B cell (primary cell): ENCODE data around the gene TANC1. TPM values are rescaled to one million over a fixed set of nuclear protein-coding genes. Genes with fewer than 3 reads are reported as not detected.
A peak's percentile ranks its signal among the peaks of the same experiment; 100 is the strongest.

Source experiments
- ATAC-seq: fragments of 200-7000 bp; cut with Tn5 transposase; one replicate; pipeline ENCODE4 v1.10.0; 2021; ENCODE audit warnings: low read depth, mild to moderate bottlenecking, moderate number of reproducible peaks, moderate library complexity
- CTCF ChIA-PET: fragments of 350-600 bp; sonication (Branson Sonifier 250); formaldehyde crosslinking; loops from one replicate; lab custom pipeline; 2021; ENCODE audit warnings: antibody characterized with exemption, inconsistent platforms; lab: Charles Lee
- POLR2A ChIA-PET: fragments of 350-600 bp; sonication (Branson Sonifier 250); formaldehyde crosslinking; loops from one replicate; lab custom pipeline; 2021; ENCODE audit warnings: antibody characterized with exemption; lab: Charles Lee
- DNase-seq: peaks from one replicate; pipeline ENCODE4 v3.0.0; 2013
- H2AFZ ChIP-seq: 2 replicates; pipeline ENCODE4 v1.6.1; 2012; ENCODE audit warnings: mild to moderate bottlenecking, low read depth, low read length; ENCODE audit not compliant: insufficient read depth, poor library complexity, severe bottlenecking
- H3K27ac ChIP-seq, 2 donors: 1 replicate in 1 of 2; 2 replicates in 1 of 2; pipeline ENCODE4 v1.5.1; 2012 to 2013; ENCODE audit warnings: low read length in 2 of 2, mild to moderate bottlenecking in 2 of 2, moderate library complexity in 1 of 2
- H3K27me3 ChIP-seq, 4 experiments: fragments of 200-600 bp in 1 of 4; sonication (generic) in 1 of 4; replicated peaks in 1 of 4; 1 replicate in 2 of 4; 2 replicates in 2 of 4; pipeline versions ENCODE4 v1.6.1 to v1.7.0; 2013 to 2016; ENCODE audit warnings: low read length in 3 of 4, mild to moderate bottlenecking in 2 of 4, mixed read lengths in 1 of 4, moderate library complexity in 1 of 4; ENCODE audit not compliant: insufficient read depth in 4 of 4, control insufficient read depth in 3 of 4; ENCODE audit errors: control extremely low read depth in 1 of 4
- H3K36me3 ChIP-seq, 2 experiments: replicated peaks in 1 of 2; 1 replicate in 1 of 2; 2 replicates in 1 of 2; pipeline versions ENCODE4 v1.6.1 to v1.7.1; 2013; ENCODE audit warnings: low read length in 1 of 2; ENCODE audit not compliant: insufficient read depth in 2 of 2, control insufficient read depth in 1 of 2; ENCODE audit errors: control extremely low read depth in 1 of 2, extremely low read depth in 1 of 2
- H3K4me1 ChIP-seq, 2 donors: fragments of 200-600 bp in 1 of 2; sonication (generic) in 1 of 2; 1 replicate in 1 of 2; 2 replicates in 1 of 2; pipeline versions ENCODE4 v1.5.1 to v1.6.1; 2013 to 2017; ENCODE audit warnings: low read length in 2 of 2; ENCODE audit not compliant: control insufficient read depth in 2 of 2, insufficient read depth in 2 of 2
- H3K4me2 ChIP-seq: replicated peaks from 2 replicates; pipeline ENCODE3; 2012; ENCODE audit warnings: mild to moderate bottlenecking, low read depth, low read length; ENCODE audit not compliant: poor library complexity, severe bottlenecking
- H3K4me3 ChIP-seq, 5 experiments: fragments of 200-600 bp in 1 of 5; sonication (generic) in 1 of 5; 1 replicate in 3 of 5; 2 replicates in 2 of 5; pipeline versions ENCODE4 v1.5.1 to v1.7.0; 2011 to 2016; ENCODE audit warnings: low read length in 4 of 5, mild to moderate bottlenecking in 4 of 5, low read depth in 2 of 5, control low read depth in 1 of 5, moderate library complexity in 1 of 5; ENCODE audit not compliant: insufficient read depth in 1 of 5; ENCODE audit errors: control extremely low read depth in 1 of 5, extremely low read depth in 1 of 5
- H3K79me2 ChIP-seq: fragments of 200-600 bp; sonication (generic); one replicate; pipeline ENCODE4 v1.6.0; 2016; ENCODE audit warnings: low read length; ENCODE audit not compliant: control insufficient read depth, insufficient read depth
- H3K9ac ChIP-seq: fragments of 200-600 bp; sonication (generic); 2 replicates; pipeline ENCODE4 v1.6.1; 2017; ENCODE audit warnings: mild to moderate bottlenecking, low read length, moderate library complexity
- H3K9me3 ChIP-seq, 3 donors: one replicate each; pipeline versions ENCODE4 v1.6.1 to v1.7.1; 2013; ENCODE audit warnings: low read length in 2 of 3; ENCODE audit not compliant: control insufficient read depth in 2 of 3, insufficient read depth in 1 of 3; ENCODE audit errors: control extremely low read depth in 1 of 3
- H4K20me1 ChIP-seq: 2 replicates; pipeline ENCODE4 v1.6.0; 2012; ENCODE audit warnings: mild to moderate bottlenecking, low read length; ENCODE audit not compliant: insufficient read depth, control insufficient read depth, poor library complexity, severe bottlenecking
- H3K27ac Mint-ChIP-seq: one replicate; pipeline ENCODE4 v1.8.0; 2021; ENCODE audit warnings: mixed read lengths
- H3K27me3 Mint-ChIP-seq: one replicate; pipeline ENCODE4 v1.8.0; 2021; ENCODE audit warnings: mixed read lengths
- H3K4me1 Mint-ChIP-seq: one replicate; pipeline ENCODE4 v1.8.0; 2021; ENCODE audit warnings: mixed read lengths
- H3K4me3 Mint-ChIP-seq: one replicate; pipeline ENCODE4 v1.8.0; 2021; ENCODE audit warnings: mixed read lengths
- H3K9me3 Mint-ChIP-seq: one replicate; pipeline ENCODE4 v1.8.0; 2022; ENCODE audit warnings: mixed read lengths; ENCODE audit not compliant: insufficient read depth
- EZH2 ChIP-seq: IDR thresholded peaks from 2 replicates; pipeline ENCODE4 v1.6.1; 2012; ENCODE audit warnings: borderline replicate concordance, low read depth, mild to moderate bottlenecking, moderate library complexity, low read length; ENCODE audit not compliant: insufficient read depth, poor library complexity, severe bottlenecking
- WGBS: methylation state at CpG from one replicate; pipeline ENCODE4 v1.1.5; 2013; ENCODE audit warnings: missing lambda C conversion rate; ENCODE audit not compliant: insufficient coverage; 5-methylcytosine and 5-hydroxymethylcytosine counted together
- intact Hi-C: fragments of 100-400 bp; cut with micrococcal nuclease; formaldehyde crosslinking; loops from one replicate; pipeline ENCODE4 v1.10.0; 2022
- polyA plus RNA-seq: library from polyadenylated mRNA; depleted of rRNA; stranded (reverse); fragments of >200 nt; gene quantifications from 2 replicates; pipeline ENCODE4 v1.2.3, GENCODE V29; 2012
- total RNA-seq, 2 donors: library from RNA; stranded (reverse); fragments of 120-200 nt in 1 of 2; gene quantifications; 1 replicate in 1 of 2; 2 replicates in 1 of 2; pipeline versions ENCODE4 v1.2.3 to v1.2.4, GENCODE V29; 2013 to 2022
- TF ChIP-seq, protein P1 (sequence below): fragments of 200-600 bp; IDR thresholded peaks from one replicate; pipeline ENCODE4 v1.8.0; 2022; ENCODE audit warnings: antibody characterized with exemption, mild to moderate bottlenecking

TANC1 gene
- total and polyA plus RNA-seq, 2 donors (not counting 1 experiment from before 2014, with no cell fraction given), result 0.13 TPM; not detected in 1

DNA sequence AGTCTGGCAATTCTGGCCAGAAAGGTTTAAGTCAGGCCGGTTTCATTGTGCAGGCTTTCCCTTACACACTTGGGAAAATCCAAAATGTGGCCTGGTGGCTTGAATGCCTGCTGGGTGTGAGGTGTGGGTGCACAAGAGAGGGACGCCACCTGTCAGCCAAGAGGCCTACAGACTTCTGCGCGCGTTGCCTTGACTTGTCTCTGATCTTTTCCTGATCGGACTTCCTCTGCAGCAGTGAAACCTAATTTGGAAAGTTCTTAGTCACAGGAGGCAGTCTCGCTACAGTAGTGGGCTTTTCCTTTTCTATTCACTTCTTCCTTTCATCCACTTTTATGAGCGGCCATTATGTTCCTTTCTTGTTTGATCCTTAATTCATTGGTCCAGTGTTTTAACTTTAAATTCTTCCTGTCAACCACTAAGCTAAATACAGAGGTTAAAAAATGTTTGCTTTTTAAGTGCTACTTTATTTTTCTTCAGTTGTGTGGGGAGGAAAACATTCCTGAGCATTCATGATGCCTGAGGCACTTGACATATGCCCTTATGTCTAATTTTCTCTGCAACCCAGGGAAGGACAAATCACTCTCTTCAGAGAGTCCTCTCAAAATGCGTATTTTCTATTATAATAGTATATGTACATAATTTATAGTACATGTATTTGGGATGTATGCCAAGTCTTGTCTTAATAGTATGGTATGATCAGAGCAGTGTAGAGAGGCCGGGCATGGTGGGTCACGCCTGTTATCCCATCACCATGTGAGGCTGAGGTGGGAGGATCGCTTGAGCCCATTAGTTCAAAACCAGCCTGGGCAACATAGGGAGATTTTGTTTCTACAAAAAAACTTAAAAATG is 189.1 kb downstream of the TANC1 start:
- no peak overlapping the region for H3K4me3 Mint-ChIP-seq
- peaks cover 0 to 3% of the 10 kb centered on the region in 2 donors for H3K4me1 ChIP-seq
- no peaks in the 10 kb centered on the region for H3K36me3 ChIP-seq
- intact Hi-C loops, result no loop called here
- H2AFZ ChIP-seq, result no peak overlapping the region
- no peak overlapping the region for H3K9ac ChIP-seq
- H3K27me3 ChIP-seq, result no peaks in the 10 kb centered on the region
- no peak for ATAC-seq
- no peak for TF ChIP-seq EZH2
- TF ChIP-seq, protein P1, sequence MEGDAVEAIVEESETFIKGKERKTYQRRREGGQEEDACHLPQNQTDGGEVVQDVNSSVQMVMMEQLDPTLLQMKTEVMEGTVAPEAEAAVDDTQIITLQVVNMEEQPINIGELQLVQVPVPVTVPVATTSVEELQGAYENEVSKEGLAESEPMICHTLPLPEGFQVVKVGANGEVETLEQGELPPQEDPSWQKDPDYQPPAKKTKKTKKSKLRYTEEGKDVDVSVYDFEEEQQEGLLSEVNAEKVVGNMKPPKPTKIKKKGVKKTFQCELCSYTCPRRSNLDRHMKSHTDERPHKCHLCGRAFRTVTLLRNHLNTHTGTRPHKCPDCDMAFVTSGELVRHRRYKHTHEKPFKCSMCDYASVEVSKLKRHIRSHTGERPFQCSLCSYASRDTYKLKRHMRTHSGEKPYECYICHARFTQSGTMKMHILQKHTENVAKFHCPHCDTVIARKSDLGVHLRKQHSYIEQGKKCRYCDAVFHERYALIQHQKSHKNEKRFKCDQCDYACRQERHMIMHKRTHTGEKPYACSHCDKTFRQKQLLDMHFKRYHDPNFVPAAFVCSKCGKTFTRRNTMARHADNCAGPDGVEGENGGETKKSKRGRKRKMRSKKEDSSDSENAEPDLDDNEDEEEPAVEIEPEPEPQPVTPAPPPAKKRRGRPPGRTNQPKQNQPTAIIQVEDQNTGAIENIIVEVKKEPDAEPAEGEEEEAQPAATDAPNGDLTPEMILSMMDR, result no peak
- 51% methylated on average over 8 of the region's 12 CpGs for WGBS
- no peaks in the 10 kb centered on the region for H4K20me1 ChIP-seq
- DNase-seq, result no peak
- H3K27ac ChIP-seq, result no peak overlapping the region
- H3K4me2 ChIP-seq, result no peak overlapping the region
- H3K9me3 ChIP-seq, result no peaks in the 10 kb centered on the region
- H3K9me3 Mint-ChIP-seq, result no peaks in the 10 kb centered on the region
- H3K79me2 ChIP-seq, result no peaks in the 10 kb centered on the region
- POLR2A ChIA-PET, result no interaction called here
- peaks cover 18% of the 10 kb centered on the region for H3K27me3 Mint-ChIP-seq
- CTCF ChIA-PET, result no interaction called here
- no peak overlapping the region for H3K4me3 ChIP-seq
- H3K27ac Mint-ChIP-seq, result no peak overlapping the region
- H3K4me1 Mint-ChIP-seq, result peaks cover 3% of the 10 kb centered on the region

DNA sequence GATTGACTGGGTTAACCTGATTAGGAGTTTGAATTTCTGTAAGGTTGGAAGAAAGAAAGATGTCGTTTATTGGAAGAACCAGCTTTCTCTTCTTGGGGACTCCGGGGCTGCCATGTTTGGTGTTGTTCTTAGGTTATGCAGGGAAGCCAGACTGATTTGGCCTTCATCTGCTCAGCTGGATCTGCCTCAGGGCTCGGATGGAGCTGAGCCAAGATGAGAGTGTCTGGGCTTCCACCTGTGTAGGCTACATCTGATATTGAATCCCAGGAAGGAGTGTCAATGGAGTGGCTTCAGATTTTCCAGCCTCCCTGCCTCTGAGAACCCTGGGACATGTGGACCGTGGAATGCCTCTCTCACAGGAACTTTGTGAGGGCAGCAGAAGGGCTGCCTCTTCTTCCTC is 192.0 kb downstream of the TANC1 start:
- H3K9ac ChIP-seq, result no peak overlapping the region
- TF ChIP-seq EZH2, result no peak
- TF ChIP-seq, protein P1, result no peak
- no peak overlapping the region for H3K4me2 ChIP-seq
- H3K27me3 Mint-ChIP-seq, result peaks cover 18% of the 10 kb centered on the region
- no peaks in the 10 kb centered on the region for H4K20me1 ChIP-seq
- DNase-seq (no peak), ATAC-seq (no peak)
- WGBS, result 85% methylated on average over 4 of the region's 4 CpGs
- no peaks in the 10 kb centered on the region for H3K79me2 ChIP-seq
- H3K4me3 ChIP-seq, result no peak overlapping the region
- no peaks in the 10 kb centered on the region for H3K9me3 ChIP-seq
- no peaks in the 10 kb centered on the region for H3K27me3 ChIP-seq
- POLR2A ChIA-PET, result no interaction called here
- no peak overlapping the region for H3K27ac ChIP-seq
- peaks cover 12% of the 10 kb centered on the region for H3K4me1 Mint-ChIP-seq
- H2AFZ ChIP-seq, result peak overlapping the region; percentile 70
- intact Hi-C loops, result no loop called here
- peaks cover 0 to 3% of the 10 kb centered on the region in 2 donors for H3K4me1 ChIP-seq
- CTCF ChIA-PET, result no interaction called here
- H3K9me3 Mint-ChIP-seq, result no peaks in the 10 kb centered on the region
- H3K4me3 Mint-ChIP-seq, result no peak overlapping the region
- H3K36me3 ChIP-seq, result no peaks in the 10 kb centered on the region
- H3K27ac Mint-ChIP-seq, result no peak overlapping the region
